HCT116 (cell line): Measurements from ENCODE around the gene ZIC5. TPM values are rescaled to one million over a fixed set of nuclear protein-coding genes. Genes with fewer than 3 reads are reported as not detected.

Experiments
- ATAC-seq: fragments of 200-7000 bp; cut with Tn5 transposase; 2 replicates; pipeline ENCODE4 v1.9.1; 2020; ENCODE audit warnings: mild to moderate bottlenecking, moderate library complexity
- BruUV-seq: library from RNA; stranded (reverse); fragments of 400-500 nt; replicated peaks from 2 replicates; lab custom pipeline; 2021; lab: Mats Ljungman, UMichigan
- CTCF ChIA-PET: fragments of 300-600 bp; sonication (Branson Sonifier 250); formaldehyde crosslinking; loops from one replicate; lab custom pipeline; 2021; ENCODE audit warnings: antibody characterized with exemption; lab: Charles Lee
- POLR2A ChIA-PET: fragments of 300-600, 350-600 bp; sonication (Branson Sonifier 250); formaldehyde crosslinking; loops from one replicate; lab custom pipeline; 2021; ENCODE audit warnings: antibody characterized with exemption; lab: Charles Lee
- RAD21 ChIA-PET, 2 experiments: fragments of 300-600 bp; sonication (Branson Sonifier 250); formaldehyde crosslinking; loops; one replicate each; lab custom pipeline; 2023; ENCODE audit warnings: low total read pairs in 2 of 2; ENCODE audit not compliant: uncharacterized antibody in 2 of 2, unreplicated experiment in 2 of 2, low non-redundant PET in 1 of 2; lab: Charles Lee
- DNase-seq: peaks from one replicate; pipeline ENCODE4 v3.0.0-alpha.2; 2010; ENCODE audit warnings: low read depth, low spot score
- H2AFZ ChIP-seq: fragments of 200-600 bp; shearing (Covaris generic), sonication (generic); 2 replicates; pipeline ENCODE4 v1.6.1; 2017; ENCODE audit warnings: low read depth, mixed run types, mixed read lengths, antibody characterized with exemption, low read length; ENCODE audit not compliant: poor library complexity, severe bottlenecking
- H3K27ac ChIP-seq: 2 replicates; pipeline ENCODE4 v1.5.1; 2012; ENCODE audit warnings: low read depth, low read length
- H3K27me3 ChIP-seq: fragments of 200-600 bp; sonication (generic); 2 replicates; pipeline ENCODE4 v1.6.1; 2016; ENCODE audit warnings: mixed run types, low read length, mixed read lengths; ENCODE audit not compliant: insufficient read depth
- H3K36me3 ChIP-seq, 2 experiments: fragments of 200-500 bp in 1 of 2; fragments of 200-600 bp in 1 of 2; sonication (Bioruptor generic) in 1 of 2; sonication (generic) in 1 of 2; 2 replicates each; pipeline versions ENCODE4 v1.5.1 to v1.6.1; 2014 to 2016; ENCODE audit warnings: low read length in 2 of 2, inconsistent platforms in 1 of 2, mixed read lengths in 1 of 2, mixed run types in 1 of 2; ENCODE audit not compliant: insufficient read depth in 2 of 2, control insufficient read depth in 1 of 2
- H3K4me1 ChIP-seq, 2 experiments: fragments of 200-600 bp in 1 of 2; sonication (generic) in 1 of 2; 2 replicates each; pipeline versions ENCODE4 v1.5.1 to v1.6.1; 2012 to 2017; ENCODE audit warnings: low read length in 2 of 2, inconsistent platforms in 1 of 2, mild to moderate bottlenecking in 1 of 2, mixed read lengths in 1 of 2, mixed run types in 1 of 2, moderate library complexity in 1 of 2; ENCODE audit not compliant: insufficient read depth in 2 of 2, control insufficient read depth in 1 of 2
- H3K4me2 ChIP-seq: fragments of 200-600 bp; sonication (generic); 2 replicates; pipeline ENCODE4 v1.6.1; 2017; ENCODE audit warnings: mixed run types, low read length, mixed read lengths
- H3K4me3 ChIP-seq, 2 experiments: fragments of 200-600 bp in 1 of 2; sonication (generic) in 1 of 2; replicated peaks in 1 of 2; 2 replicates each; pipeline ENCODE4 v1.5.1; 2011 to 2016; ENCODE audit warnings: low read length in 2 of 2, control low read depth in 1 of 2, low read depth in 1 of 2, mild to moderate bottlenecking in 1 of 2, mixed read lengths in 1 of 2, mixed run types in 1 of 2
- H3K79me2 ChIP-seq: fragments of 200-600 bp; sonication (generic); 2 replicates; pipeline ENCODE4 v1.6.1; 2017; ENCODE audit warnings: mild to moderate bottlenecking, mixed run types, low read length, moderate library complexity, mixed read lengths; ENCODE audit not compliant: insufficient read depth
- H3K9ac ChIP-seq: fragments of 200-600 bp; sonication (generic); 2 replicates; pipeline ENCODE4 v1.6.1; 2016; ENCODE audit warnings: low read length, mixed read lengths
- H3K9me2 ChIP-seq: fragments of 200-600 bp; sonication (generic), shearing (Covaris generic); 2 replicates; pipeline ENCODE4 v1.6.1; 2017; ENCODE audit warnings: mixed run types, mild to moderate bottlenecking, moderate library complexity; ENCODE audit not compliant: insufficient read depth
- H3K9me3 ChIP-seq, 2 experiments: fragments of 200-500 bp in 1 of 2; fragments of 200-600 bp in 1 of 2; sonication (Bioruptor generic) in 1 of 2; sonication (generic) in 1 of 2; 2 replicates each; pipeline ENCODE4 v1.6.1; 2014 to 2017; ENCODE audit warnings: low read length in 2 of 2, mixed read lengths in 2 of 2, inconsistent platforms in 1 of 2, low read depth in 1 of 2, mild to moderate bottlenecking in 1 of 2, mixed run types in 1 of 2, moderate library complexity in 1 of 2; ENCODE audit not compliant: control insufficient read depth in 1 of 2, insufficient read depth in 1 of 2
- H4K20me1 ChIP-seq: fragments of 200-600 bp; sonication (generic), shearing (Covaris generic); 2 replicates; pipeline ENCODE4 v1.6.1; 2017; ENCODE audit warnings: mixed run types, mild to moderate bottlenecking, moderate library complexity; ENCODE audit not compliant: insufficient read depth
- CEBPB ChIP-seq: IDR thresholded peaks from 2 replicates; pipeline ENCODE4 v1.6.1; 2012; ENCODE audit warnings: low read depth
- ELF1 ChIP-seq: IDR thresholded peaks from 2 replicates; pipeline ENCODE4 v1.6.1; 2012; ENCODE audit warnings: low read depth, borderline replicate concordance
- EZH2 ChIP-seq: fragments of 200-600 bp; sonication (generic); IDR thresholded peaks from 2 replicates; pipeline ENCODE4 v1.6.1; 2017; ENCODE audit warnings: antibody characterized with exemption, mixed run types
- EZH2phosphoT487 ChIP-seq: fragments of 200-600 bp; IDR thresholded peaks from 2 replicates; pipeline ENCODE4 v1.6.1; 2018; ENCODE audit warnings: antibody characterized with exemption, borderline replicate concordance
- FOSL1 ChIP-seq: IDR thresholded peaks from 2 replicates; pipeline ENCODE4 v1.6.1; 2012; ENCODE audit warnings: low read depth
- JUND ChIP-seq: IDR thresholded peaks from 2 replicates; pipeline ENCODE4 v1.6.1; 2012
- POLR2AphosphoS5 ChIP-seq: IDR thresholded peaks from 2 replicates; pipeline ENCODE4 v1.6.1; 2011; ENCODE audit warnings: mild to moderate bottlenecking, low read depth, low read length, moderate library complexity
- RAD21 ChIP-seq: IDR thresholded peaks from 2 replicates; pipeline ENCODE4 v1.6.1; 2012; ENCODE audit warnings: low read depth, mild to moderate bottlenecking
- SIN3A ChIP-seq: IDR thresholded peaks from 2 replicates; pipeline ENCODE4 v1.6.1; 2012; ENCODE audit warnings: low read depth
- SRF ChIP-seq: IDR thresholded peaks from 2 replicates; pipeline ENCODE4 v1.6.1; 2012; ENCODE audit warnings: low read depth
- ZNF274 ChIP-seq: fragments of 200-500 bp; sonication (Bioruptor generic); IDR thresholded peaks from 2 replicates; pipeline ENCODE4 v1.6.1; 2014; ENCODE audit warnings: mild to moderate bottlenecking, low read depth, low read length, inconsistent platforms
- intact Hi-C: fragments of 100-400 bp; cut with micrococcal nuclease; formaldehyde crosslinking; loops from 2 replicates; pipeline ENCODE4 v1.10.0; 2022
- total RNA-seq: library from RNA; stranded (reverse); gene quantifications from one replicate; pipeline ENCODE4 v1.2.1, GENCODE V29; 2021; ENCODE audit not compliant: unreplicated experiment
- TF ChIP-seq, protein P1 (sequence below): IDR thresholded peaks from 2 replicates; pipeline ENCODE4 v1.6.1; 2011; ENCODE audit warnings: mild to moderate bottlenecking, low read length, moderate library complexity; ENCODE audit not compliant: insufficient replicate concordance; ENCODE audit errors: extremely low read depth
- TF ChIP-seq, protein P2 (sequence below): IDR thresholded peaks from 2 replicates; pipeline ENCODE4 v1.6.1; 2012

Gene ZIC5
- total RNA-seq, 1 experiment from 2014 or later = 10.3 TPM

DNA sequence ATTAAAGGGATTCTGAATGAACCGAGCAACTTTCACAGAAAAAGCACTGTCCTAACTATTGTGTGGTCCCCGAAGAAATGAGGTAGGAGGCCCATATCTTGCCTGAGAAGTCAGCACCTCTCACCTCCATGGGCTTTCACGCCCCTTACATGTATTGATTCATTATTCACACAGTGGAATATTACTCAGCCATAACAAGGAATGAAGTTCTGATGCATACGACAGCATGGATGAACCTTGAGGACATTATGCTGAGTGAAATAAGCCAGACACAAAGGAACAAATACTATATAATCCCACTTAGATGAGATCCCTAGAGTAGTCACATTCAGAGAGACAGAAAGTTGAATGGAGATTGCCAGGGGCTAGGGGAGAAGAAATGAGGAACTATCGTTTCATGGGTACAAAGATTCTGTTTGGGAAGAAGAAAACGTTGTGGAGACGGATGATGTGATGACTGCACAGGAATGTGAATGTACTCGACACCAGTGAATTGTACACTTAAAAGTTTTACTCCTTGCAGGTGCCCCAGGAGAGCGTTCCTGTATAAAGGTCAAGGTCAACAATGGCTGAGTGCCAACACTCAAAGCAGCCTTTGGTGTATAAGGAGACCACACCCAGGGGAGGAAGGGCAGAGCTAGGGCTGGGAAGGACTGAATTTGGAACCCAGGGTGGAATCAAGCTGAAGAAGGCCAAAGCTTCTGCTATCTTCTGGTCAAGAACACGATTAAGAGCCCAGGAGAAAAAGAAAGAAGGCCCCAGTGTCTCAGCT, 22.5 kb downstream of the ZIC5 start:
- no peak overlapping the region for H3K4me2 ChIP-seq
- ChIA-PET RAD21 (no interaction called here), POLR2A (no interaction called here), CTCF (no interaction called here)
- no TSS peak for BruUV-seq
- no peaks in the 10 kb centered on the region for H4K20me1 ChIP-seq
- H3K9ac ChIP-seq = no peak overlapping the region
- TF ChIP-seq JUND = no peak
- no peak for TF ChIP-seq SIN3A
- TF ChIP-seq, protein P1, sequence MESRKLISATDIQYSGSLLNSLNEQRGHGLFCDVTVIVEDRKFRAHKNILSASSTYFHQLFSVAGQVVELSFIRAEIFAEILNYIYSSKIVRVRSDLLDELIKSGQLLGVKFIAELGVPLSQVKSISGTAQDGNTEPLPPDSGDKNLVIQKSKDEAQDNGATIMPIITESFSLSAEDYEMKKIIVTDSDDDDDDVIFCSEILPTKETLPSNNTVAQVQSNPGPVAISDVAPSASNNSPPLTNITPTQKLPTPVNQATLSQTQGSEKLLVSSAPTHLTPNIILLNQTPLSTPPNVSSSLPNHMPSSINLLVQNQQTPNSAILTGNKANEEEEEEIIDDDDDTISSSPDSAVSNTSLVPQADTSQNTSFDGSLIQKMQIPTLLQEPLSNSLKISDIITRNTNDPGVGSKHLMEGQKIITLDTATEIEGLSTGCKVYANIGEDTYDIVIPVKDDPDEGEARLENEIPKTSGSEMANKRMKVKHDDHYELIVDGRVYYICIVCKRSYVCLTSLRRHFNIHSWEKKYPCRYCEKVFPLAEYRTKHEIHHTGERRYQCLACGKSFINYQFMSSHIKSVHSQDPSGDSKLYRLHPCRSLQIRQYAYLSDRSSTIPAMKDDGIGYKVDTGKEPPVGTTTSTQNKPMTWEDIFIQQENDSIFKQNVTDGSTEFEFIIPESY = no peak
- TF ChIP-seq RAD21 = no peak
- no peak for TF ChIP-seq CEBPB
- H3K9me3 ChIP-seq = no peaks in the 10 kb centered on the region
- DNase-seq = no peak
- H3K4me3 ChIP-seq = no peak overlapping the region
- H3K4me1 ChIP-seq = peaks cover 4 to 6% of the 10 kb centered on the region in 2 experiments; a peak in 2 of 4 replicates
- no peaks in the 10 kb centered on the region for H3K9me2 ChIP-seq
- H3K36me3 ChIP-seq = no peaks in the 10 kb centered on the region
- no peaks in the 10 kb centered on the region for H3K27me3 ChIP-seq
- intact Hi-C loops = no loop called here
- H2AFZ ChIP-seq = no peak overlapping the region
- H3K27ac ChIP-seq = no peak overlapping the region
- H3K79me2 ChIP-seq = no peaks in the 10 kb centered on the region
- no peak for ATAC-seq

DNA sequence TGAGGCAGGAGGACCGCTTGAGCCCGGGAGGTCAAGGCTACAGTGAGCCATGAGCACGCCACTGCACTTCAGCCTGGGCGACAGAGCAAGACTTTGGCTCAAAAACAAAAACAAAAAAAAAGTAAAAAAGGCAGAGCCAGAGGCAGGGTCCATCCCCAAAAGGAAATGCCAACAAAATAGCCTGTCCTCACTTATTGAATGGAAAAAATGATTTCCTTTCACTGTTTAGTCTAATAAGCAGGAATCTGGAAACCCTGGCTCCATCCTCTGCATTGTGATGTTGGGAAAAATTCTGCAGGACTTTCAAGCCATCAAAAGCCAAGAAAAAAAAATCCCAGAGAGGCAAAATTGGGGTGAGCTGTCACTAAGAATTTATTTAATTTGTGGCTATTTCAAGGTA, 23.2 kb downstream of the ZIC5 start:
- Histone ChIP-seq H3K4me3 (no peak overlapping the region), H3K9ac (no peak overlapping the region), H3K27ac (no peak overlapping the region), H2AFZ (no peak overlapping the region), H3K9me2 (no peaks in the 10 kb centered on the region), H3K36me3 (no peaks in the 10 kb centered on the region), H4K20me1 (no peaks in the 10 kb centered on the region), H3K4me2 (no peak overlapping the region), H3K9me3 (no peaks in the 10 kb centered on the region), H3K79me2 (no peaks in the 10 kb centered on the region), H3K4me1 (peaks cover 4 to 6% of the 10 kb centered on the region in 2 experiments; a peak in 2 of 4 replicates), H3K27me3 (no peaks in the 10 kb centered on the region)
- intact Hi-C loops = no loop called here
- no TSS peak for BruUV-seq
- DNase-seq = no peak
- CTCF ChIA-PET = no interaction called here
- ATAC-seq = no peak
- POLR2A ChIA-PET = no interaction called here
- RAD21 ChIA-PET = no interaction called here
- TF ChIP-seq SIN3A (no peak), EZH2 (no peak), SRF (no peak), CEBPB (no peak), POLR2AphosphoS5 (no peak), FOSL1 (no peak), ELF1 (no peak), ZNF274 (no peak), RAD21 (no peak), EZH2phosphoT487 (no peak)
- TF ChIP-seq, protein P1 = no peak
- TF ChIP-seq, protein P2, sequence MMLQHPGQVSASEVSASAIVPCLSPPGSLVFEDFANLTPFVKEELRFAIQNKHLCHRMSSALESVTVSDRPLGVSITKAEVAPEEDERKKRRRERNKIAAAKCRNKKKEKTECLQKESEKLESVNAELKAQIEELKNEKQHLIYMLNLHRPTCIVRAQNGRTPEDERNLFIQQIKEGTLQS = no peak
